Spleen (tissue), 13 donors: Measurements from ENCODE around the gene CCNI. TPM values are rescaled to one million over a fixed set of nuclear protein-coding genes. Genes with fewer than 3 reads are reported as not detected.

Source experiments
- DNase-seq: peaks from one replicate; pipeline ENCODE4 v3.0.0-alpha.2; 2020
- H3K27ac ChIP-seq, 8 donors: fragments of 200-600 bp; sonication (generic) in 7 of 8; 1 replicate in 4 of 8; 2 replicates in 4 of 8; pipeline versions ENCODE4 v1.5.0 to v1.8.0; 2016 to 2021; ENCODE audit warnings: inconsistent platforms in 4 of 8, mild to moderate bottlenecking in 4 of 8, moderate library complexity in 1 of 8
- H3K27me3 ChIP-seq, 7 donors: fragments of 200-600 bp; sonication (generic) in 6 of 7; replicated peaks in 1 of 7; 1 replicate in 4 of 7; 2 replicates in 3 of 7; pipeline versions ENCODE4 v1.5.0 to v1.8.0; 2016 to 2021; ENCODE audit warnings: inconsistent platforms in 3 of 7, mild to moderate bottlenecking in 1 of 7
- H3K36me3 ChIP-seq, 6 donors: fragments of 200-600 bp; sonication (generic) in 5 of 6; 1 replicate in 4 of 6; 2 replicates in 2 of 6; pipeline versions ENCODE4 v1.5.0 to v1.8.0; 2016 to 2021; ENCODE audit warnings: inconsistent platforms in 2 of 6
- H3K4me1 ChIP-seq, 6 donors: fragments of 200-600 bp; sonication (generic) in 5 of 6; 1 replicate in 3 of 6; 2 replicates in 3 of 6; pipeline versions ENCODE4 v1.5.0 to v1.8.0; 2016 to 2021; ENCODE audit warnings: inconsistent platforms in 3 of 6
- H3K4me3 ChIP-seq, 8 donors: fragments of 200-600 bp; sonication (generic) in 7 of 8; 1 replicate in 4 of 8; 2 replicates in 4 of 8; pipeline versions ENCODE4 v1.5.0 to v1.8.0; 2016 to 2021; ENCODE audit warnings: inconsistent platforms in 4 of 8, mild to moderate bottlenecking in 4 of 8, moderate library complexity in 2 of 8
- H3K9me3 ChIP-seq, 8 donors: fragments of 200-600 bp; sonication (generic) in 7 of 8; 1 replicate in 4 of 8; 2 replicates in 4 of 8; pipeline versions ENCODE4 v1.5.0 to v1.8.0; 2016 to 2021; ENCODE audit warnings: inconsistent platforms in 4 of 8
- CTCF ChIP-seq, 11 experiments: fragments of 200-600 bp in 7 of 11; fragments of 450-650 bp in 4 of 11; sonication (generic) in 4 of 11; IDR thresholded peaks in 8 of 11; conservative IDR thresholded peaks in 3 of 11; 1 replicate in 7 of 11; 2 replicates in 4 of 11; pipeline versions ENCODE4 v1.4.0 to v1.8.0; 2016 to 2021; ENCODE audit warnings: antibody characterized with exemption in 11 of 11, inconsistent platforms in 4 of 11, mild to moderate bottlenecking in 1 of 11
- POLR2A ChIP-seq, 3 donors: fragments of 450-650 bp; IDR thresholded peaks; one replicate each; pipeline ENCODE4 v1.5.1; 2017; ENCODE audit warnings: antibody characterized with exemption in 3 of 3, mild to moderate bottlenecking in 1 of 3
- POLR2AphosphoS5 ChIP-seq, 3 donors: sonication (generic); formaldehyde crosslinking; IDR thresholded peaks; one replicate each; pipeline ENCODE4 v1.5.1; 2017; ENCODE audit warnings: antibody characterized with exemption in 3 of 3
- WGBS, 5 donors: extraction: QIAGEN DNeasy Blood & Tissue Kit in 3 of 5; methylation state at CpG; one replicate each; pipeline versions ENCODE4 v1.1.5 to v1.1.7; 2013 to 2018; 5-methylcytosine and 5-hydroxymethylcytosine counted together
- intact Hi-C: fragments of 100-400 bp; cut with DNase I; formaldehyde crosslinking; loops from one replicate; pipeline ENCODE4 v1.15.0; 2023; ENCODE audit warnings: low total_unique reads
- long read RNA-seq, 2 donors: transcript quantifications; one replicate each; lab custom pipeline, GENCODE V29; 2026
- polyA plus RNA-seq, 3 donors: library from polyadenylated mRNA; stranded (reverse); fragments of 200-250 nt; gene quantifications; one replicate each; pipeline ENCODE4 v1.2.1, GENCODE V29; 2013
- total RNA-seq, 7 donors: library from RNA; depleted of rRNA in 3 of 7; stranded (reverse); fragments of >200 nt in 3 of 7; fragmentation: NEBNext Ultra II Directional in 4 of 7; extraction: Animal tissue kit (Norgen Biotek cat#: 25700) in 4 of 7; gene quantifications; one replicate each; pipeline versions ENCODE4 v1.1.0 to v1.2.1, GENCODE V29; 2016 to 2021
- donor health status: healthy with polysubstance abuse.
- donor health status: DM: no; HTN: no; CAD: no; lungs with moderate emphysema.
- donor health status: DM: no; HTN: no; CAD: no.
- donor health status: Bipolar disorder and iron deficiency.
- donor health status: healthy.
- donor health status: DM: no; HTN: no; CAD: no.
- donor health status: DM: yes; HTN: yes; CAD: no.

The CCNI gene, protein sequence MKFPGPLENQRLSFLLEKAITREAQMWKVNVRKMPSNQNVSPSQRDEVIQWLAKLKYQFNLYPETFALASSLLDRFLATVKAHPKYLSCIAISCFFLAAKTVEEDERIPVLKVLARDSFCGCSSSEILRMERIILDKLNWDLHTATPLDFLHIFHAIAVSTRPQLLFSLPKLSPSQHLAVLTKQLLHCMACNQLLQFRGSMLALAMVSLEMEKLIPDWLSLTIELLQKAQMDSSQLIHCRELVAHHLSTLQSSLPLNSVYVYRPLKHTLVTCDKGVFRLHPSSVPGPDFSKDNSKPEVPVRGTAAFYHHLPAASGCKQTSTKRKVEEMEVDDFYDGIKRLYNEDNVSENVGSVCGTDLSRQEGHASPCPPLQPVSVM
- total RNA-seq = 100 to 1,000 TPM; 243 to 312 (median 269) TPM
- 100 to 1,000 TPM in 2 of 3 donors, 10 to 100 TPM in 1; 88.8 to 137 (median 122) TPM for polyA plus RNA-seq
- long read RNA-seq, donor 1, transcript CCNI-209 (2 exons, 390 nt) = minor isoform, 8 of 141 reads
- long read RNA-seq, donor 1, transcript CCNI-201 (7 exons, 2,772 nt) = major isoform, 103 of 141 reads
- long read RNA-seq, donor 1, partial matches to known transcripts = 30 of 141 reads
- long read RNA-seq, donor 1, other reads (novel, unspliced or antisense) = 0 of 141 reads
- long read RNA-seq, donor 2, transcript CCNI-209 (2 exons, 390 nt) = minor isoform, 5 of 98 reads
- long read RNA-seq, donor 2, transcript CCNI-201 (7 exons, 2,772 nt) = major isoform, 74 of 98 reads
- long read RNA-seq, donor 2, partial matches to known transcripts = 19 of 98 reads
- long read RNA-seq, donor 2, other reads (novel, unspliced or antisense) = 0 of 98 reads

- WGBS, 5 donors = 0 to 1% (median 0%) methylated on average over 54 of the region's 54 CpGs
- H3K27ac ChIP-seq = peak within 1 kb of the TSS; percentile 99 to 100 (median 100)
- H3K9me3 ChIP-seq = no peaks in the 10 kb centered on the region
- H3K27me3 ChIP-seq = no peaks in the 10 kb centered on the region
- H3K4me3 ChIP-seq = peak within 1 kb of the TSS; percentile 61 to 89 (median 68)
- TF ChIP-seq POLR2AphosphoS5 (IDR thresholded peaks at IDR 0.05) = peak; percentile 94 to 96 (median 96)
- peak in 2 of 3 donors; percentile 65 to 87 for TF ChIP-seq POLR2A (IDR thresholded peaks at IDR 0.05)
- TF ChIP-seq CTCF (IDR thresholded peaks at IDR 0.05 in 8 of 11, conservative IDR thresholded peaks at IDR 0.05 in 3 of 11) = no peak
- intact Hi-C loops = no loop called here
- peak; percentile 98 for DNase-seq
- H3K36me3 ChIP-seq = no peaks in the 10 kb centered on the region
- peaks cover 25 to 84% (median 60%) of the 10 kb centered on the region in 6 donors for H3K4me1 ChIP-seq
These were observed at the start of gene CCNI for GRCh38 chr4:77075869-77076799. Gene CCNI (minus strand): TSS chr4:77075989. CDS start chr4:77066362, 9,627 bp downstream.

DNA sequence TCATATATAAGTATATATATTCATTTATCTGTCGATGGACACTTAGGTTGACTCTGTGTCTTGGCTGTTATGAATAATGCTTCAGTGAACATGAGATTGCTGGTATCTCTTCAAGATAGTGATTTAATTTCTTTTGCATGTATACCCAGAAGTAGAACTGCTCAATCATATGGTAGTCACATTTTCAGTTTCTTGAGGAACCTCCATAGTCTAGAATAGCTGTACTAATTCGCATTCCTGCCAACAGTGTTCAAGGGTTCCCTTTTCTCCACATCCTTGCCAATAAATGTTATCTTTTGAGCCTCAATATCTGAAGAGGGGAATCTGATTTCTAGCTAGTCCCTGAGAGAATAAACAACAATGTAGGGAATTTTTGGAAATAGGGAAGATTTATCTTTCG lies 48.8 kb upstream of the CCNI start:
- Histone ChIP-seq H3K4me3 (no peak overlapping the region), H3K27me3 (no peaks in the 10 kb centered on the region), H3K4me1 (peaks cover 10 to 70% (median 49%) of the 10 kb centered on the region in 6 donors), H3K36me3 (no peaks in the 10 kb centered on the region), H3K27ac (peak overlapping the region in 3 of 8 donors; percentile 46 to 92 (median 49)), H3K9me3 (no peaks in the 10 kb centered on the region)
- DNase-seq = no peak
- no peak for TF ChIP-seq CTCF (IDR thresholded peaks at IDR 0.05 in 8 of 11, conservative IDR thresholded peaks at IDR 0.05 in 3 of 11)
- TF ChIP-seq POLR2A (IDR thresholded peaks at IDR 0.05) = no peak
- TF ChIP-seq POLR2AphosphoS5 (IDR thresholded peaks at IDR 0.05) = no peak
- 39 to 82% (median 56%) methylated on average over 3 of the region's 3 CpGs for WGBS, 5 donors
- intact Hi-C loops = no loop called here

- peak overlapping the region in 5 of 8 donors; percentile 0 to 92 (median 46) for H3K27ac ChIP-seq
- no peaks in the 10 kb centered on the region for H3K9me3 ChIP-seq
- H3K4me3 ChIP-seq = no peak overlapping the region
- TF ChIP-seq CTCF (IDR thresholded peaks at IDR 0.05 in 8 of 11, conservative IDR thresholded peaks at IDR 0.05 in 3 of 11) (no peak), POLR2AphosphoS5 (IDR thresholded peaks at IDR 0.05) (no peak), POLR2A (IDR thresholded peaks at IDR 0.05) (no peak)
- H3K4me1 ChIP-seq = peaks cover 10 to 65% (median 47%) of the 10 kb centered on the region in 6 donors
- intact Hi-C loops = no loop called here
- H3K36me3 ChIP-seq = no peaks in the 10 kb centered on the region
- 38 to 71% (median 60%) methylated on average over 1 of the region's 1 CpG for WGBS, 5 donors
- DNase-seq = no peak
- no peaks in the 10 kb centered on the region for H3K27me3 ChIP-seq
These were observed 47.6 kb upstream of the CCNI start for GRCh38 chr4:77123411-77123810.
